A204.1 (cell line): ENCODE results near the gene NCKAP5.

Experiments used
- FAIRE-seq: peaks from 2 replicates; lab custom pipeline; 2012; peaks lifted over from hg19 to GRCh38; lab: Jason Lieb, UNC

NCKAP5 gene

GRCh38 chr2:133568172-133568571 is at the start of gene NCKAP5:
TSS of gene NCKAP5 (minus strand) at chr2:133568463. CDS start at chr2:133517526, 50,937 bp downstream.
- FAIRE-seq, result no peak

GRCh38 chr2:133609664-133610063 is 41.4 kb upstream of the NCKAP5 start:
- no peak for FAIRE-seq

GRCh38 chr2:133608291-133608690 is 40.0 kb upstream of the NCKAP5 start:
- no peak for FAIRE-seq

GRCh38 chr2:133607679-133608078 is 39.4 kb upstream of the NCKAP5 start:
- no peak for FAIRE-seq

GRCh38 chr2:133606616-133607015 is 38.4 kb upstream of the NCKAP5 start:
- no peak for FAIRE-seq

- no peak for FAIRE-seq
Observed at GRCh38 chr2:133605766-133606137, 37.5 kb upstream of the NCKAP5 start.

- no peak for FAIRE-seq
Observed at GRCh38 chr2:133605011-133605765, 36.9 kb upstream of the NCKAP5 start.

- no peak for FAIRE-seq
Observed at GRCh38 chr2:133603109-133603508, 34.8 kb upstream of the NCKAP5 start.

GRCh38 chr2:133602538-133602937 is 34.3 kb upstream of the NCKAP5 start:
- no peak for FAIRE-seq

GRCh38 chr2:133600266-133600928 is 32.1 kb upstream of the NCKAP5 start:
- no peak for FAIRE-seq

- FAIRE-seq, result no peak
Observed at GRCh38 chr2:133599811-133600210, 31.5 kb upstream of the NCKAP5 start.

- no peak for FAIRE-seq
Observed at GRCh38 chr2:133599211-133599803, 31.0 kb upstream of the NCKAP5 start.

- FAIRE-seq, result no peak
Observed at GRCh38 chr2:133598769-133599168, 30.5 kb upstream of the NCKAP5 start.

- no peak for FAIRE-seq
Observed at GRCh38 chr2:133596701-133597393, 28.6 kb upstream of the NCKAP5 start.

GRCh38 chr2:133591164-133591563 is 22.9 kb upstream of the NCKAP5 start:
- FAIRE-seq, result no peak

- FAIRE-seq, result no peak
Observed at GRCh38 chr2:133589456-133589855, 21.2 kb upstream of the NCKAP5 start.

GRCh38 chr2:133588144-133588543 is 19.9 kb upstream of the NCKAP5 start:
- no peak for FAIRE-seq

- no peak for FAIRE-seq
Observed at GRCh38 chr2:133586978-133587377, 18.7 kb upstream of the NCKAP5 start.

GRCh38 chr2:133581010-133581760 is 12.9 kb upstream of the NCKAP5 start:
- no peak for FAIRE-seq

GRCh38 chr2:133579274-133579673 is 11.0 kb upstream of the NCKAP5 start:
- FAIRE-seq, result no peak

GRCh38 chr2:133576714-133577113 is 8.5 kb upstream of the NCKAP5 start:
- no peak for FAIRE-seq

- FAIRE-seq, result no peak
Observed at GRCh38 chr2:133574620-133575019, 6.4 kb upstream of the NCKAP5 start.
